Activated T-cell treated with anti-CD3 and anti-CD28 coated beads, Interleukin-2, amount 50 U/mL, for 72 hours (primary cell): ENCODE measurements around the gene GPC6. TPM values are rescaled to one million over a fixed set of nuclear protein-coding genes. Genes with fewer than 3 reads are reported as not detected.

ENCODE experiments used
- ATAC-seq, 2 donors: fragments of 150-1000 bp; cut with Tn5 transposase; replicated peaks in 1 of 2; 2 replicates each; pipeline ENCODE4 v1.10.0; 2021; ENCODE audit warnings: moderate library complexity in 2 of 2, mild to moderate bottlenecking in 1 of 2
- DNase-seq, 2 donors: peaks; one replicate each; pipeline ENCODE4 v3.0.0; 2021 to 2022; ENCODE audit warnings: mixed read lengths in 1 of 2
- H3K27ac Mint-ChIP-seq: one replicate; pipeline ENCODE4 v1.8.0; 2022; ENCODE audit warnings: mild to moderate bottlenecking, moderate library complexity, mixed read lengths
- H3K27me3 Mint-ChIP-seq: one replicate; pipeline ENCODE4 v1.8.0; 2022; ENCODE audit warnings: low read depth, mixed read lengths
- H3K36me3 Mint-ChIP-seq, 2 donors: one replicate each; pipeline ENCODE4 v1.8.0; 2022; ENCODE audit warnings: mixed read lengths in 2 of 2, mild to moderate bottlenecking in 1 of 2; ENCODE audit not compliant: insufficient read depth in 2 of 2
- H3K4me1 Mint-ChIP-seq: one replicate; pipeline ENCODE4 v1.8.0; 2022; ENCODE audit warnings: low read depth, mixed read lengths
- H3K4me3 Mint-ChIP-seq, 2 donors: one replicate each; pipeline ENCODE4 v1.8.0; 2022; ENCODE audit warnings: mild to moderate bottlenecking in 2 of 2, mixed read lengths in 2 of 2, moderate library complexity in 2 of 2
- H3K9me3 Mint-ChIP-seq, 2 donors: one replicate each; pipeline ENCODE4 v1.8.0; 2022; ENCODE audit warnings: mixed read lengths in 2 of 2
- total RNA-seq, 2 donors: library from RNA; stranded (reverse); gene quantifications; one replicate each; pipeline ENCODE4 v1.2.3, GENCODE V29; 2022

GPC6 gene
- total RNA-seq, 2 donors from 2014 or later = not detected

GRCh38 chr13:93903909-93904308 lies 677.3 kb downstream of the GPC6 start:
- DNase-seq (no peak), ATAC-seq (no peak)
- peaks cover 6% of the 10 kb centered on the region for H3K27me3 Mint-ChIP-seq
- no peaks in the 10 kb centered on the region for H3K36me3 Mint-ChIP-seq
- H3K4me3 Mint-ChIP-seq = no peak overlapping the region
- no peak overlapping the region for H3K27ac Mint-ChIP-seq
- H3K9me3 Mint-ChIP-seq = no peaks in the 10 kb centered on the region
- H3K4me1 Mint-ChIP-seq = no peaks in the 10 kb centered on the region

DNA sequence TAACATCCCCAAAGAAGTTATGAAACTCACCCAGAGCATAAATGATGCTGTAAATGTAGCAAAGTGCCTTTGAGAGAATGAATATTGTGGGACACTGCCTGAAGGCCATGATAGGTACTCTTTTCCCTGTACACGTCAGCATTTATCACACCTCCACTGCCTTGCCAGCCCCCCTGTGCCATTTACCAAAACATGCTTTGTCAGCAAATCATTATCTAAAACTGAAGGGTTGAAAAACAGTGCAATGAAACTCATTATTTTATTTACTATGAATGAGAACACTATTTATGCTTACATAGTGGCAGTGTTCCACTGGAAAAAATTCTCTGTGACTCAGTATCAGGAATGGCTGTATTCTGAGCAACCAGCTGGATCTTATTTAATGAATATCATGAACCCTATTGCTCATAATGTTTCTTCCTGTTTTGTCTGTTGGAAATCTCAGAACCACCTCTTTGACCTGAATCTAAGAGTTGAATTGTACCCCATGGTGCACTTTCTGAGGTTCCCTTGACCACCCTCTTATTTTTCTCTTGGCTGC lies 688.7 kb downstream of the GPC6 start:
- Mint-ChIP-seq H3K36me3 (no peaks in the 10 kb centered on the region), H3K9me3 (no peaks in the 10 kb centered on the region), H3K4me3 (no peak overlapping the region)

GRCh38 chr13:93922063-93922855 lies 695.7 kb downstream of the GPC6 start:
- Mint-ChIP-seq H3K4me3 (no peak overlapping the region), H3K27me3 (peaks cover 25% of the 10 kb centered on the region), H3K27ac (no peak overlapping the region), H3K36me3 (no peaks in the 10 kb centered on the region), H3K9me3 (no peaks in the 10 kb centered on the region), H3K4me1 (no peaks in the 10 kb centered on the region)
- DNase-seq (no peak), ATAC-seq (no peak)

More for the DNA sequence above, 688.7 kb downstream of the GPC6 start:
- DNase-seq = no peak
- no peak for ATAC-seq
- Mint-ChIP-seq H3K27ac (no peak overlapping the region), H3K4me1 (no peaks in the 10 kb centered on the region), H3K27me3 (peaks cover 19% of the 10 kb centered on the region)

DNA sequence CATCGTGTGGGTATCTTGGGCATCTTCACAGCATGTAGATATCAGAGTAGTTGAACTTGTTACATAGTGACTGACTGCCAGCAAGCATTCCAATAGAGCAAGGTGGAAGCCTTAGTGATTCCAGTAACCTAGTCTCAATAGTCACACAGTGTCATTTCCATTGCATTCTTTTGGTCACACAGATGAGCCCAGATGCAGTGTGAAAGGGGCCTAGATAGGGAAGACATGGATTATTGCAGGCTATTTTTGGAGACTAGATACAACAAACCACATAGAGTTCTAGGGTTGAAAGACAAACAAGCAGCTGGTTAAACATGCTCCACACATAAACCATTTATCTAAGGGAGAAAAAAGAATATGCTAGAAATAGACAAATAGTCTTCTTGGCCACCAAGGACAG lies 699.4 kb downstream of the GPC6 start:
- no peak overlapping the region for H3K27ac Mint-ChIP-seq
- H3K4me3 Mint-ChIP-seq = no peak overlapping the region
- H3K36me3 Mint-ChIP-seq = no peaks in the 10 kb centered on the region
- ATAC-seq (no peak), DNase-seq (no peak)
- H3K9me3 Mint-ChIP-seq = peaks cover 0 to 6% of the 10 kb centered on the region in 2 donors
- peaks cover 10% of the 10 kb centered on the region for H3K27me3 Mint-ChIP-seq
- no peaks in the 10 kb centered on the region for H3K4me1 Mint-ChIP-seq

DNA sequence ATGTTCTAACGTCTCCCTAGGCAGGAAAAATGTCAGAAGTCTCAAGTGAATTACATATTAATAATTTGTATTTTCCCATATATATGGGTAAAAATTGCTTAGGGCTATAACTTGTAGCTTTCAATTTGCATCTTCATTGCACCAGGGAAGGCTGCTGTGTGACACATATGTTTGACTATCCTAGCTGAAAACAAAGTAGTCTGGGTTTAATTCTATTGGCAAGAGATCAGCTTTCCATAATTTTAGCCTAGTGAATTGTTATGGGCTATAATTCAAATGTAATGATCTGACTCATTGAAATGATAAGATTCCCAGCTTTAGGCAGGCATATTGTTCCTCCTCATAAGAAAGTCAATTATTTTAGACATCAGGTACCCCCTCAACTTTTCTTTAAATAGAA lies 699.8 kb downstream of the GPC6 start:
- no peak for ATAC-seq
- H3K4me1 Mint-ChIP-seq = no peaks in the 10 kb centered on the region
- no peak overlapping the region for H3K4me3 Mint-ChIP-seq
- H3K27me3 Mint-ChIP-seq = peaks cover 11% of the 10 kb centered on the region
- DNase-seq = no peak
- no peak overlapping the region for H3K27ac Mint-ChIP-seq
- H3K9me3 Mint-ChIP-seq = peaks cover 0 to 8% of the 10 kb centered on the region in 2 donors
- H3K36me3 Mint-ChIP-seq = no peaks in the 10 kb centered on the region

DNA sequence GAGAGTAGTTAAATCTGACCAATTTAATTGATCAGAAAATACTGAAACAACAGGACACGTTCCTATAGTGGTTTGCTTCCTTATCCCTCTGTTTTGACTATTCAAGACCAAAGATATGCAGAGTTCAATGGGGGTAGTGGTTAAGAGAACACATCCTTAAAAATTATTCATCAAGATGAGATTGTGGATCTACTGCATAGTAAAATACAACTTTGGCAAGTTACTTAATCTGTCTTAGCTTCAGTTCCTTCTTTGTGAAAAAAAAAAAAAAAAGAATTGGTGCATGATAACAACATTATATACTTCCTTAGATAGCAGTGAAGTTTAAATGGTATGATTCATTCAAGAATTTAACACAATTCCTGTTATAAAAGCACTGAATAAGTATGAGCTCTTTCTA lies 700.8 kb downstream of the GPC6 start:
- H3K36me3 Mint-ChIP-seq = no peaks in the 10 kb centered on the region
- peaks cover 11% of the 10 kb centered on the region for H3K27me3 Mint-ChIP-seq
- ATAC-seq = no peak
- no peak for DNase-seq
- no peaks in the 10 kb centered on the region for H3K4me1 Mint-ChIP-seq
- H3K4me3 Mint-ChIP-seq = no peak overlapping the region
- peaks cover 0 to 8% of the 10 kb centered on the region in 2 donors for H3K9me3 Mint-ChIP-seq
- H3K27ac Mint-ChIP-seq = no peak overlapping the region

GRCh38 chr13:93932901-93933300 lies 706.3 kb downstream of the GPC6 start:
- Mint-ChIP-seq H3K27me3 (peaks cover 6% of the 10 kb centered on the region), H3K36me3 (no peaks in the 10 kb centered on the region), H3K27ac (no peak overlapping the region), H3K4me1 (no peaks in the 10 kb centered on the region), H3K4me3 (no peak overlapping the region), H3K9me3 (peaks cover 0 to 8% of the 10 kb centered on the region in 2 donors)
- DNase-seq (no peak), ATAC-seq (no peak)

DNA sequence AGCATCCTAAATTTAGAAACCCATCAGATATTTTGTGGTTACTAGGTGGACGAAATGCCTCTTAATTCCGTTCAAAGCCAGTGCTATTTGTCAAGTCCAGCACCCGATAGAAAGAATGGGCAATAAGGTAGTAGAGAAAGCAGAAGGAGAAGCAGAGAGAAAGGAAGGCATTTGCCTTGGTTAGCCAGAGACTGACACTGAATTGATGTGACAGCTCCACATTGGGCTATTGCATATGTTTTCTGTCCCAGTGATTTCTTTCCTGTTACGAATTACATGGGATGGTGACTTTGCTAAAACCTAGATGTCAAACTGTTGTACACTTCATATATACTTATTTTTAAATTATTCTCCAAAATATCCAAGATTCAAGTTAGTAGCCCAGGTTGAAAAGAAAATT lies 710.3 kb downstream of the GPC6 start:
- Mint-ChIP-seq H3K9me3 (no peaks in the 10 kb centered on the region), H3K27me3 (no peaks in the 10 kb centered on the region), H3K36me3 (no peaks in the 10 kb centered on the region), H3K4me1 (no peaks in the 10 kb centered on the region), H3K4me3 (no peak overlapping the region), H3K27ac (no peak overlapping the region)
- DNase-seq (no peak), ATAC-seq (no peak)

GRCh38 chr13:93941444-93941843 lies 714.8 kb downstream of the GPC6 start:
- no peaks in the 10 kb centered on the region for H3K4me1 Mint-ChIP-seq
- H3K27me3 Mint-ChIP-seq = no peaks in the 10 kb centered on the region
- H3K9me3 Mint-ChIP-seq = no peaks in the 10 kb centered on the region
- no peaks in the 10 kb centered on the region for H3K36me3 Mint-ChIP-seq
- ATAC-seq (no peak), DNase-seq (no peak)
- H3K4me3 Mint-ChIP-seq = no peak overlapping the region
- H3K27ac Mint-ChIP-seq = no peak overlapping the region

DNA sequence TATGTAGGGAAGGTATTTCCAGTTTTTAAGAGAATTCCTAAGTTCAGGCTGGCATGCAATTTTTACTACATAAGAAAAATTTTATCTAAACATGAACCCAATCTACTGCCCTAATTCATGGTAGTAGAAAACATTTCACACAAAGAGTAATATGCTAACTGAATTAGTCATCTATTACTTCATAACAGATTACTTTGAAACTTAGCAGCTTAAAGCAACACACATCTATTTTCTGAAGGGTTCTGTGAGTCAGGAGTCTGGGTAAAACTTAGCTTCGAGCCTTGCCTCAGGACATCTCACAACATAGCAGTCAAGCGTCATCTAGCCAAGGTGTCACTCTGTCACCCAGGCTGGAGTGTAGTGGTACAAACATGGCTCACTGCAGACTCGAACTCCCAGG lies 715.4 kb downstream of the GPC6 start:
- peak in 1 of 2 donors; percentile 25 for ATAC-seq
- no peaks in the 10 kb centered on the region for H3K9me3 Mint-ChIP-seq
- no peak overlapping the region for H3K27ac Mint-ChIP-seq
- no peaks in the 10 kb centered on the region for H3K27me3 Mint-ChIP-seq
- H3K4me3 Mint-ChIP-seq = no peak overlapping the region
- no peak for DNase-seq
- no peaks in the 10 kb centered on the region for H3K36me3 Mint-ChIP-seq
- no peaks in the 10 kb centered on the region for H3K4me1 Mint-ChIP-seq

GRCh38 chr13:93945621-93946020 lies 719.0 kb downstream of the GPC6 start:
- Mint-ChIP-seq H3K4me1 (no peaks in the 10 kb centered on the region), H3K4me3 (no peak overlapping the region), H3K9me3 (no peaks in the 10 kb centered on the region), H3K27me3 (no peaks in the 10 kb centered on the region), H3K36me3 (no peaks in the 10 kb centered on the region), H3K27ac (no peak overlapping the region)
- ATAC-seq (no peak), DNase-seq (no peak)

GRCh38 chr13:93946994-93947393 lies 720.4 kb downstream of the GPC6 start:
- no peaks in the 10 kb centered on the region for H3K27me3 Mint-ChIP-seq
- no peak overlapping the region for H3K27ac Mint-ChIP-seq
- no peak for DNase-seq
- H3K4me3 Mint-ChIP-seq = no peak overlapping the region
- no peaks in the 10 kb centered on the region for H3K9me3 Mint-ChIP-seq
- no peaks in the 10 kb centered on the region for H3K36me3 Mint-ChIP-seq
- ATAC-seq = no peak
- no peaks in the 10 kb centered on the region for H3K4me1 Mint-ChIP-seq

DNA sequence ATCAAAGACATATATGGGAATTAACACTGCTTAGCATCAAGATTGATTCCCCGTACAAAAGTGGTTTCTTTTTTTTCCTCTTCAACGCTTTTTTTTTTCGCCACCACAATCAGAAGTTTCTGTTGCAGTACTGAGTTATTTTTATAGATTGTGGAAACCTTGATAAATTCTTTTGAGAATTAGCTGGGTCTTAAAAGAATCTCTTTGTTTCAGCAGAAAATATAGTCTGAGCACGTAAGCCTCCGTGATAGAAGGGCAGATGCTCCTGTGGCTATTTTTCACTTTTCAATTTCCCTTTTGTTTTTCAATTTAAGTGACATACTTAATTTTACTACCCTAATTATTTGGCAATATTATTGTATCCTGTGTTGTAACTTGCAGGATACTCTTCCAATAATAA lies 721.0 kb downstream of the GPC6 start:
- no peaks in the 10 kb centered on the region for H3K36me3 Mint-ChIP-seq
- H3K4me3 Mint-ChIP-seq = no peak overlapping the region
- no peaks in the 10 kb centered on the region for H3K9me3 Mint-ChIP-seq
- no peaks in the 10 kb centered on the region for H3K27me3 Mint-ChIP-seq
- no peak overlapping the region for H3K27ac Mint-ChIP-seq
- H3K4me1 Mint-ChIP-seq = no peaks in the 10 kb centered on the region
- DNase-seq (no peak), ATAC-seq (no peak)
